Middle frontal gyrus (tissue), 1 donor: ENCODE data around the gene DBX2.
"Not testable (repeated sequence)": the region's sequence is repeated elsewhere in the genome, so short reads cannot be mapped to it uniquely, and the experiment has no call there.

Source experiments
- DNase-seq: peaks from one replicate; pipeline ENCODE4 v3.0.0-alpha.2; 2015; ENCODE audit warnings: low spot score; ENCODE audit errors: extremely low spot score

DBX2 gene

DNA sequence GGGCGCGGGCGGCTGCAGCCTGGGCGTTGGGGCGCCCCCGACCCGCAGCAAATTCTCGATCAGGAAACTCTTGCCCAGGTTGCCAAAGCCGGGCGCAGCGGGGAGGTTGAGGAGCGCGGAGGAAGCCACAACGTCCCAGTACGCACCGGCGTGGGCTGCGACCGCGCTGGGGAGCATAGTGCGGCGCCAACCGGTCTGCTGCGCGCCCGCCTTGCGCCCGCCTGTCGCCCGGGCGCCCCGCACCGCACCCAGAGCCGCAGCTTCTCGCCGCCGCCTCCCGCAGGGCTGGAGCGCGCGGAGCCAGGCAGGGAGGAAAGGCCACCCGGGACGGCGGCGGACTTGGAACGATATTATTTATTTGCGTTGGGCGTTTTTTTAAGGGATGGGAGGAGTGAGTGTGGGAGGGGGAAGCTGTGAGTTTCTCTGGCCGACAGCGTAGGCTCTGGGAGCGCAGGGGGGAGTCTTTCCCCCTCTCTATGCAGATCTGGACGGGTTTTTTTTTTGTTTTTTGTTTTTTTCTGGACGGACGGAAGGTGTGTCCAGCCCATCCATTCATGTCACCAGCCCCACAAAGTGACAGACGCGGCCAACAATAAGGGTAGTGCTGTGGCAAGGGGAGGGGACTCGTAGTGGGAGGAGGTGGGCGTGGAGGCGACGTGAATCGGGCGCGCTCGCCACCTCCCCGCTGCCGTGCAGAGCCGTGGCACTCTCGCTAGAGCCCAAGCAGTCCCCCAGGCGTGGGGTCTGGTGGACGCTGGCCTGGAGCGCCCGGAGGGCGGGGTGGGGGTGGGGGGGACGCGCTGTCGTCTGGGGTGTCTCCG, at the start of gene DBX2:
Gene DBX2 (minus strand): TSS at position 349 of the 821 bp plus-strand sequence. CDS start 172 bp downstream, at position 177.
- DNase-seq = no peak

DNA sequence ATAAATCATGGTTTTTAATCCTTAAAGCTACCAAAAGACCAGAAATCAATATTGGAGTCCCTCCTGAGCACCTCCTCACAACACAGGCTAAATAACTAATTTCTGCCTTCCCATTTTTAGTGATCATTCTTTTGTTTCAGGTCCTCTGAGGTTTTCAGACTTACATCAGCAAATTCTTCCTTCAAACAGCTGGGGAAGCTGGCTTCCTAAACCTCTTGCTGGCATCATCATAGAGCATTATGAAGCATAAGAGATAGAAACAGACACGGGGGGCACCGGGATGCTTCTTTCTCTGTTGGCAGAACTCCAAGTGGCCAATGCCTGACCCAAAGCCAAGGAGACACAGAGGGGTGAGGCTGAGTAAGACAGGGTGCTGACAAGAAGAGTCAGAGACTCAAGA, 47.9 kb upstream of the DBX2 start:
- DNase-seq = no peak

- not testable (repeated sequence) for DNase-seq
Measured at GRCh38 chr12:45095417-45095816, 44.5 kb upstream of the DBX2 start.

- no peak for DNase-seq
Measured at GRCh38 chr12:45093051-45093450, 42.2 kb upstream of the DBX2 start.

- DNase-seq = no peak
Measured at GRCh38 chr12:45089411-45090075, 38.6 kb upstream of the DBX2 start.

- DNase-seq = no peak
Measured at GRCh38 chr12:45088608-45089007, 37.7 kb upstream of the DBX2 start.

- DNase-seq = not testable (repeated sequence)
Measured at GRCh38 chr12:45084248-45084647, 33.3 kb upstream of the DBX2 start.

- no peak for DNase-seq
Measured at GRCh38 chr12:45077251-45077650, 26.4 kb upstream of the DBX2 start.

GRCh38 chr12:45076417-45077026, 25.6 kb upstream of the DBX2 start:
- no peak for DNase-seq

DNA sequence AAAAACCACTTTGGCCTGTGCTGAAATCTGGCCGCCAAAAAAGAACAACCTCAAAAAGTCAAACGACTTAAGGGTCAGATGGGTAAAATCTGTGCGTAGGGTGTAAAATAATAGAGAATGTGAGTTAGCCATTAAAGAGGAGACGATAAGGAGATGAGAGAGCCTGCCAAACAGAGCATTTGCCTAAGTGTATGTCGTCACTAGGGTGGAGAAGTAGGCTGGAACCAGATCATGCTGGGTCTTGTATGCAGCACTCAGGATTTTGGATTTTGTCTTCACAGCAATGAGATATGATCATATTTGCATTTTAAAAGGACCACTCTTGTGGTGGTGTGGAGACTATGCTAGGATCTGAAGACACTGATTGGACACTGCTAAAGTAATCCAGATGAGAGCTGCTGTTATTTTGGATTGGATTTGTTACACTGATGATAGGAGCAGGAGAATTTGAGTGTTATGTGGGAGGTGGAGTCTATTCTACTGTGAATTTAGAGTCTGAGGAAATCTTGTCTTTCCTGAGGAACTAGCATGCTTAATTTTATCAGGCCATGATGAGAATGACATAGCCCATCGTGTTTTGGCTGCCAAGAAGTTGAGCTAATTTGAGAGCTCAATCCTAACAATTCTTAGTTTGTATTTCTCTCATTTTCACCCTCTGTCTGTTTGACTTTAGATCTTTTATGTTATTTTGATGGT, 24.8 kb upstream of the DBX2 start:
- no peak for DNase-seq

GRCh38 chr12:45065125-45065626, 14.3 kb upstream of the DBX2 start:
- DNase-seq = no peak

GRCh38 chr12:45060976-45061375, 10.1 kb upstream of the DBX2 start:
- no peak for DNase-seq

DNA sequence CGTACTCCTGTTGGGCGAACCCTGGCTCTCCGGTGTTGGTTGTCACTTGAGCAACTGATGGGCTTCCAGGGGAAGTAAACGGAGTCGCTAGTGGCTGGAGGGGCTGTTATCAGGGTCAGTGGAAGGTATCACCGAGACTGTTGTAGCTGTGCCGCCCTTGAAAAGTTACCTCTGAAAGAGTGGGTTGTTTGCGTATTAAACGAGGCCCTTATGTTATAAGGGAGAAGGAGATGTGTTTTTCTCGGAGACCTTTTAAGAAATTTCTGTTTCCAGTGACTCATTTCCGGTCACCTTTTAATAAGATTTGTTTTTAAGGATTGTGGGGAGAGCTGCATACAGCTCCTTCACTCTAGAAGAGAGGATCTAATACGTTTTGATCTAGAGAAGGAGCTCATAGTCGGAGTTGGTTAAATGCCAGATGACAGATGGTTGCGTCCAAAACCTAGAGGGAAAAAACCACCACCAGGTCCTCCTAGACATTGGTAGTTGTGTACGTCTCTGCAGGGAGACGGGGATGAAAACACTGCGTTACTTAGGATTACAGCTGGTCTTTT, 750 bp upstream of the DBX2 start:
- no peak for DNase-seq

DNA sequence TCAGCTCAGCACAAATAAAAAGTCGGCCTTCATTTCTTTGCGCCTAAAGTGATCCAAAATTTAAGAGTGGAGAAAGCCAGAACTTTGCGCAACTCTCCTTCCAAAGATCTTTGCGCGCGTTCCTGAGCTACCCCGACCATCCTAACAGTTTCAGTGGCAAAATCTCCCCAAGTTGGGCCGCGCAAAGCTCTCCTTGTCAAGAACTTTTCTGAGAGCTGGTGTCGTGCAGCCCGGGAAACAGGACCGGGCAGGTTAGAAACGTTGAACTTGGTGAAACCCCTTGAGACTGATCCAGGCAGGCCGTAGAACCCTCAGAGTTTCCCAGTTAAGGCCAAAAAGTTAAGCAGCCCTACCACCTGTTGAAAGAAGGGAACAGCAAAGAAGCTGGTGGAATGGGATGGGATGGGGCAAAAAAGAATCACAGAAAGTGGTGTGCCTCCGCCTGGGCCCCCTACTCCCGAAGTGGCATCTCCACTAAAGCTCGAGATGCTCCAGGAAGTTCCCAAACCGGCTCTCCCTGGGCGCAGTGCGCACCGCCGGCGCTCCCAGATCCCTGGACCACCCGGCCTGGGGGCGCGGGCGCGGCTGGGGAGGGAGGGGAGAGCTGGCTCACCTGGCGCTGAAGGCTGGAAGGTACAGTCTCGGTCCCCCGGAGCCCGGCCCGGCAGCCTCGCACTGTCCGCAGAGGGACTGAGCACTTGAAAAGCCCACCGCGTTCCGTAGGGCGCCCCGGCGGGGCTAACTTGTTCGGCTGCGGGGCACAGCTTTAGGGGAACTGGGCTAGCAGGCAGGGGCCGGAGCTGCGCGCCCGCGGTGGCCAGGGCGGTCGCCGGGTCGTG, 768 bp downstream of the DBX2 start:
- DNase-seq = no peak

GRCh38 chr12:45042599-45042998, 8.3 kb downstream of the DBX2 start:
- DNase-seq = no peak

DNA sequence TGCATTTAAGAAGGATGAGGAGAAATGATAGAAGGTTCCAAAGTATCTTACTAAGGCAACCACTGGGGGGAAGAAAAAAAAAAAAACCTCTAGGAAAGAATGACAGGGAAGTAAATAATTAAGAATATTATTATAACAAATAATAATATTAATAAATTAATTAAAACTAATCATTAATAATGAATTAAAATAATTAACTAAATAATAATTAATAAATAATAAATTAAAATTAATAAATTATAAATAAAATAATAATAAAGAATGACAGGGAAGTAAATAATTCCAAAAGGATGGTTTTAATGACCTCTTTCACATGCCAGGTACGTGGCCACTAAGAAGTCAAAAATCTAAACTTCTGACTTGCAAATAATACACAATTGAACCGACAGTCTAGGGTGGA, 9.9 kb downstream of the DBX2 start:
- DNase-seq = no peak

- DNase-seq = no peak
Measured at GRCh38 chr12:45039757-45040156, 11.1 kb downstream of the DBX2 start.

GRCh38 chr12:45034861-45035265, 16.0 kb downstream of the DBX2 start:
- DNase-seq = no peak

- DNase-seq = no peak
Measured at GRCh38 chr12:45017916-45018315, 33.0 kb downstream of the DBX2 start.

DNA sequence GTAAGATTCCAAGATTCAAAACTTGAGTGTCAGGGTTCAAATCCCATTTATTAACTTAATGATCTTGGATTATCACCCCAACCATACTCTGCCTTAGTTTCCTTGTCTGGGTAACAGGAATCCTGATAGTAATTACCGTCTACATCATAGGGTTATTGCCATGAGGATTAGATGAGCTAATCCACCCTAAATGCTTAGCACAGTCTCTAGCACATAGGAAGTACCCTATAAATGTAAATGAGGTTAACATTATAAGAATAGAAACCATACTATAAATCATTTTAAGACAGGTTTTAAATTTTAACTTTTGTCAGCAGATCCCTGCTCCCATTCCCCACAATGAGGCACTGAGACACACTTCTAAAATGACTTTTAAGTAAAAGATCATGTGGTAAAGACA, 36.5 kb downstream of the DBX2 start:
- no peak for DNase-seq
